ENCODE data around the gene NCAPD3. TPM values are rescaled to one million over a fixed set of nuclear protein-coding genes. Genes with fewer than 3 reads are reported as not detected.

NCAPD3 gene
- total and polyA plus RNA-seq, 9 of the 15 experiments (the other 6 are each of a cell fraction or from before 2014, with no cell fraction given), result 23.6 to 80.6 (median 58.6) TPM

DNA sequence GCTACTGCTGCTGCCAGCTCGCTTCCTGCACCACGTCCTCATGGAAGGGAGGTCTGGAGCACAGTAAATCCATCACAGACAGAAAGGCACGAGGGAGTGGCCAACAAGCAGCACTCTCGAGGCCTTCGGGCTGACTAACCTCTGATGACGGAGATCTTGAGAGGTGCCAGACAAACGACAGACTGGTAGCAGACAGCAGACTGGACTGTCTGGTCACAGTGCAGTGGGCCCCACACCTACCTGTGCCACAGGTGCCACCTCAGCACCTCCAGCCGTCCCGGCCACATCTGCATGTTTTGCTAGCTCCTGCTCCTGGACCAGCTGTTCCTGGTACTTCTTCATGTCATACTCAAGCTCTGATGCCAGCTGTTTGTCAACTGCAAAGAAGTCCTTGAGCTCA is 64.1 kb downstream of the NCAPD3 start (continued):
- TF ChIP-seq, protein P1, sequence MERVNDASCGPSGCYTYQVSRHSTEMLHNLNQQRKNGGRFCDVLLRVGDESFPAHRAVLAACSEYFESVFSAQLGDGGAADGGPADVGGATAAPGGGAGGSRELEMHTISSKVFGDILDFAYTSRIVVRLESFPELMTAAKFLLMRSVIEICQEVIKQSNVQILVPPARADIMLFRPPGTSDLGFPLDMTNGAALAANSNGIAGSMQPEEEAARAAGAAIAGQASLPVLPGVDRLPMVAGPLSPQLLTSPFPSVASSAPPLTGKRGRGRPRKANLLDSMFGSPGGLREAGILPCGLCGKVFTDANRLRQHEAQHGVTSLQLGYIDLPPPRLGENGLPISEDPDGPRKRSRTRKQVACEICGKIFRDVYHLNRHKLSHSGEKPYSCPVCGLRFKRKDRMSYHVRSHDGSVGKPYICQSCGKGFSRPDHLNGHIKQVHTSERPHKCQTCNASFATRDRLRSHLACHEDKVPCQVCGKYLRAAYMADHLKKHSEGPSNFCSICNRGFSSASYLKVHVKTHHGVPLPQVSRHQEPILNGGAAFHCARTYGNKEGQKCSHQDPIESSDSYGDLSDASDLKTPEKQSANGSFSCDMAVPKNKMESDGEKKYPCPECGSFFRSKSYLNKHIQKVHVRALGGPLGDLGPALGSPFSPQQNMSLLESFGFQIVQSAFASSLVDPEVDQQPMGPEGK (CRISPR knock-in tag; IDR thresholded peaks at IDR 0.05; ENCODE audit: borderline replicate concordance), result no peak
- TF ChIP-seq, protein P2, sequence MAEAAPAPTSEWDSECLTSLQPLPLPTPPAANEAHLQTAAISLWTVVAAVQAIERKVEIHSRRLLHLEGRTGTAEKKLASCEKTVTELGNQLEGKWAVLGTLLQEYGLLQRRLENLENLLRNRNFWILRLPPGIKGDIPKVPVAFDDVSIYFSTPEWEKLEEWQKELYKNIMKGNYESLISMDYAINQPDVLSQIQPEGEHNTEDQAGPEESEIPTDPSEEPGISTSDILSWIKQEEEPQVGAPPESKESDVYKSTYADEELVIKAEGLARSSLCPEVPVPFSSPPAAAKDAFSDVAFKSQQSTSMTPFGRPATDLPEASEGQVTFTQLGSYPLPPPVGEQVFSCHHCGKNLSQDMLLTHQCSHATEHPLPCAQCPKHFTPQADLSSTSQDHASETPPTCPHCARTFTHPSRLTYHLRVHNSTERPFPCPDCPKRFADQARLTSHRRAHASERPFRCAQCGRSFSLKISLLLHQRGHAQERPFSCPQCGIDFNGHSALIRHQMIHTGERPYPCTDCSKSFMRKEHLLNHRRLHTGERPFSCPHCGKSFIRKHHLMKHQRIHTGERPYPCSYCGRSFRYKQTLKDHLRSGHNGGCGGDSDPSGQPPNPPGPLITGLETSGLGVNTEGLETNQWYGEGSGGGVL (CRISPR knock-in tag; IDR thresholded peaks at IDR 0.05), result no peak
- no peak for TF ChIP-seq HNRNPH1 (optimal IDR thresholded peaks at IDR 0.05; ENCODE audit: low read depth, low read length)

DNA sequence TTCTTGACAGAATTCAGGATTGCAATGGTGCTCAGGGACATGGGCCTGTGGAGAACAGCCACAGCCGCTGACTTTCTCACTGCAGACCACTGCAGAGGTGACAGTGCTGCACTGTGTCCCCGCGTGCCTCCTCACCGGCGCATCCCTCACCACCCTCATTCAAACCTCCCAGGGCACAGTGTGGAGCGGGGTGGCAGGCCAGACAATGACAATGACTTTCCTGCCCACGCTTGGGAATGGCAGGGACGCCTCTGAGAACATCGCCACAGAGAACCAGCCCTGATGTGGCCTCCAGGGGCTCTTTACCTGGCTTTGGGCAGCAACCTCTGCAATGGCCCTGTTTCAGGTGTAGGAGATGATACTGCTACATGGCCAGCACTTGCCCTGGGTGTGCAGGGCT is 65.7 kb downstream of the NCAPD3 start:
- peak; percentile 47 for TF ChIP-seq POLR2G (IDR thresholded peaks at IDR 0.05; ENCODE audit: low read depth, low read length)
- TF ChIP-seq PHTF2 (CRISPR knock-in tag; IDR thresholded peaks at IDR 0.05), result no peak
- no peak for FAIRE-seq
- no peaks in the 10 kb centered on the region for H3K9me1 ChIP-seq (ENCODE audit: control insufficient read depth, insufficient read depth, low read length)

More for the DNA sequence above, 65.7 kb downstream of the NCAPD3 start:
- no peak overlapping the region for H3K27ac ChIP-seq (ENCODE audit: extremely low read depth, low read depth, low read length)
- no peak overlapping the region for H3K9ac ChIP-seq (ENCODE audit: insufficient read depth in 1 of 2, low read depth in 2 of 2, low read length in 2 of 2)
- no peaks in the 10 kb centered on the region for H3K27me3 ChIP-seq (ENCODE audit: control insufficient read depth in 2 of 2, insufficient read depth in 2 of 2, low read length in 2 of 2)
- no peak for ATAC-seq
- intact Hi-C loops (cut with micrococcal nuclease), result no loop called here
- H4K20me1 ChIP-seq (replicated peaks; ENCODE audit: control insufficient read depth, insufficient read depth, low read length), result no peaks in the 10 kb centered on the region
- 98% methylated on average over 6 of the region's 9 CpGs for WGBS (ENCODE audit: insufficient coverage, low coverage, missing lambda C conversion rate)
- H3K4me2 ChIP-seq (ENCODE audit: insufficient read depth, low read length), result no peak overlapping the region
- no peaks in the 10 kb centered on the region for H3K79me2 ChIP-seq (ENCODE audit: control insufficient read depth, insufficient read depth, low read length)
- in situ Hi-C loops (cut with MboI), result no loop called here
- CTCF ChIA-PET (ENCODE audit: low intra/inter-chr PET ratio), result no interaction called here
- no peak overlapping the region for H3K4me3 ChIP-seq
- H3K4me1 ChIP-seq (replicated peaks in 1 of 2; ENCODE audit: control insufficient read depth in 2 of 2, insufficient read depth in 2 of 2, low read length in 2 of 2), result no peaks in the 10 kb centered on the region
- peaks cover 99% of the 10 kb centered on the region for H3K36me3 ChIP-seq (ENCODE audit: control insufficient read depth, insufficient read depth, low read length)
- POLR2A ChIA-PET, result no interaction called here
- DNase-seq (ENCODE audit: extremely low read depth in 1 of 4, low spot score in 3 of 4), result no peak
- no peaks in the 10 kb centered on the region for H3K9me3 ChIP-seq (replicated peaks; ENCODE audit: control insufficient read depth, insufficient read depth, low read depth, low read length)
- no peak overlapping the region for H2AFZ ChIP-seq (ENCODE audit: low read depth, low read length)
- BruUV-seq (replicated peaks), result no TSS peak
